Inferior parietal cortex (tissue), 1 donor: Measurements from ENCODE around the gene IL3RA.
"Not testable (repeated sequence)": the region's sequence is repeated elsewhere in the genome, so short reads cannot be mapped to it uniquely, and the experiment has no call there.

Experiments used
- DNase-seq: peaks from one replicate; pipeline ENCODE4 v3.0.0-alpha.2; 2016; ENCODE audit errors: extremely low spot score

IL3RA gene

GRCh38 chrX:1336331-1336943 lies at the start of gene IL3RA:
TSS of gene IL3RA (plus strand) at chrX:1336785. CDS start at chrX:1341766, 4,981 bp downstream.
- no peak for DNase-seq

GRCh38 chrX:1289535-1289934 lies 47.0 kb upstream of the IL3RA start:
- no peak for DNase-seq

GRCh38 chrX:1291110-1291740 lies 45.4 kb upstream of the IL3RA start:
- no peak for DNase-seq

GRCh38 chrX:1292575-1293290 lies 43.9 kb upstream of the IL3RA start:
- no peak for DNase-seq

- no peak for DNase-seq
Measured at GRCh38 chrX:1294301-1295067, 42.1 kb upstream of the IL3RA start.

- DNase-seq = no peak
Measured at GRCh38 chrX:1295550-1295949, 41.0 kb upstream of the IL3RA start.

- not testable (repeated sequence) for DNase-seq
Measured at GRCh38 chrX:1297591-1297990, 39.0 kb upstream of the IL3RA start.

GRCh38 chrX:1300449-1300848 lies 36.1 kb upstream of the IL3RA start:
- no peak for DNase-seq

GRCh38 chrX:1305411-1305810 lies 31.2 kb upstream of the IL3RA start:
- no peak for DNase-seq

- no peak for DNase-seq
Measured at GRCh38 chrX:1306909-1307625, 29.5 kb upstream of the IL3RA start.

GRCh38 chrX:1307626-1308340 lies 28.8 kb upstream of the IL3RA start:
- DNase-seq = no peak

- no peak for DNase-seq
Measured at GRCh38 chrX:1308476-1308875, 28.1 kb upstream of the IL3RA start.

GRCh38 chrX:1308917-1309316 lies 27.7 kb upstream of the IL3RA start:
- DNase-seq = not testable (repeated sequence)

GRCh38 chrX:1313788-1314187 lies 22.8 kb upstream of the IL3RA start:
- no peak for DNase-seq

GRCh38 chrX:1316527-1316926 lies 20.1 kb upstream of the IL3RA start:
- no peak for DNase-seq

- DNase-seq = no peak
Measured at GRCh38 chrX:1321674-1322073, 14.9 kb upstream of the IL3RA start.

GRCh38 chrX:1322393-1322792 lies 14.2 kb upstream of the IL3RA start:
- DNase-seq = no peak

- DNase-seq = no peak
Measured at GRCh38 chrX:1323315-1323714, 13.3 kb upstream of the IL3RA start.

GRCh38 chrX:1325515-1326116 lies 11.0 kb upstream of the IL3RA start:
- no peak for DNase-seq

GRCh38 chrX:1327651-1328304 lies 8.8 kb upstream of the IL3RA start:
- no peak for DNase-seq
